Measurements from ENCODE around the gene EDAR. TPM values are rescaled to one million over a fixed set of nuclear protein-coding genes. Genes with fewer than 3 reads are reported as not detected.

The EDAR gene
- total RNA-seq, 4 donors from 2014 or later, result not detected

GRCh38 chr2:109031476-109032228, 42.6 kb upstream of the EDAR start:
- H3K4me3 ChIP-seq, result peak overlapping the region; percentile 47 to 57 (median 52)
- H3K4me1 ChIP-seq, result peaks cover 0 to 14% (median 12%) of the 10 kb centered on the region in 4 donors
- no peak for DNase-seq (ENCODE audit: extremely low spot score)
- TF ChIP-seq EP300 (IDR thresholded peaks at IDR 0.05), result no peak
- no peak for TF ChIP-seq POLR2AphosphoS5 (IDR thresholded peaks at IDR 0.05)
- no peak for TF ChIP-seq POLR2A (IDR thresholded peaks at IDR 0.05; ENCODE audit: low read depth)
- TF ChIP-seq CTCF (IDR thresholded peaks at IDR 0.05), result peak in 1 of 3 experiments; percentile 21
- peaks cover 0 to 8% (median 0%) of the 10 kb centered on the region in 4 donors for H3K27me3 ChIP-seq
- H3K27ac ChIP-seq (replicated peaks in 1 of 4), result peak overlapping the region in 1 of 4 donors; percentile 38
- H3K9me3 ChIP-seq, result no peaks in the 10 kb centered on the region
- 3% methylated on average over 37 of the region's 51 CpGs for WGBS
- no peaks in the 10 kb centered on the region for H3K36me3 ChIP-seq
- intact Hi-C loops (cut with DNase I), result no loop called here

GRCh38 chr2:109030870-109031475, 42.0 kb upstream of the EDAR start:
- no peak for TF ChIP-seq POLR2A (IDR thresholded peaks at IDR 0.05; ENCODE audit: low read depth)
- no peak for TF ChIP-seq POLR2AphosphoS5 (IDR thresholded peaks at IDR 0.05)
- TF ChIP-seq EP300 (IDR thresholded peaks at IDR 0.05), result no peak
- no peak for TF ChIP-seq CTCF (IDR thresholded peaks at IDR 0.05)
- DNase-seq (ENCODE audit: extremely low spot score), result no peak
- 50% methylated on average over 14 of the region's 14 CpGs for WGBS

GRCh38 chr2:109029490-109030201, 40.6 kb upstream of the EDAR start:
- peaks cover 0 to 14% (median 12%) of the 10 kb centered on the region in 4 donors for H3K4me1 ChIP-seq
- H3K9me3 ChIP-seq, result no peaks in the 10 kb centered on the region
- H3K27me3 ChIP-seq, result peaks cover 0 to 8% (median 0%) of the 10 kb centered on the region in 4 donors
- TF ChIP-seq POLR2AphosphoS5 (IDR thresholded peaks at IDR 0.05), result no peak
- TF ChIP-seq CTCF (IDR thresholded peaks at IDR 0.05), result no peak
- TF ChIP-seq EP300 (IDR thresholded peaks at IDR 0.05), result no peak
- TF ChIP-seq POLR2A (IDR thresholded peaks at IDR 0.05; ENCODE audit: low read depth), result no peak
- no peak overlapping the region for H3K4me3 ChIP-seq
- no peaks in the 10 kb centered on the region for H3K36me3 ChIP-seq
- DNase-seq (ENCODE audit: extremely low spot score), result no peak
- WGBS, result 73% methylated on average over 6 of the region's 6 CpGs
- intact Hi-C loops (cut with DNase I), result no loop called here
- H3K27ac ChIP-seq (replicated peaks in 1 of 4), result no peak overlapping the region

More at GRCh38 chr2:109030870-109031475, 42.0 kb upstream of the EDAR start:
- no peaks in the 10 kb centered on the region for H3K36me3 ChIP-seq
- H3K27ac ChIP-seq (replicated peaks in 1 of 4), result peak overlapping the region in 1 of 4 donors; percentile 38
- H3K27me3 ChIP-seq, result peaks cover 0 to 8% (median 0%) of the 10 kb centered on the region in 4 donors
- intact Hi-C loops (cut with DNase I), result no loop called here
- H3K4me1 ChIP-seq, result peaks cover 0 to 14% (median 12%) of the 10 kb centered on the region in 4 donors
- peak overlapping the region; percentile 47 to 57 (median 52) for H3K4me3 ChIP-seq
- no peaks in the 10 kb centered on the region for H3K9me3 ChIP-seq

- peaks cover 0 to 8% (median 0%) of the 10 kb centered on the region in 4 donors for H3K27me3 ChIP-seq
- no peak overlapping the region for H3K4me3 ChIP-seq
- no peak for DNase-seq (ENCODE audit: extremely low spot score)
- no peak for TF ChIP-seq CTCF (IDR thresholded peaks at IDR 0.05)
- TF ChIP-seq POLR2AphosphoS5 (IDR thresholded peaks at IDR 0.05), result no peak
- no peak for TF ChIP-seq EP300 (IDR thresholded peaks at IDR 0.05)
- no peak for TF ChIP-seq POLR2A (IDR thresholded peaks at IDR 0.05; ENCODE audit: low read depth)
- no peaks in the 10 kb centered on the region for H3K36me3 ChIP-seq
- 91% methylated on average over 5 of the region's 5 CpGs for WGBS
- no peaks in the 10 kb centered on the region for H3K9me3 ChIP-seq
- intact Hi-C loops (cut with DNase I), result no loop called here
- peaks cover 0 to 14% (median 12%) of the 10 kb centered on the region in 4 donors for H3K4me1 ChIP-seq
- H3K27ac ChIP-seq (replicated peaks in 1 of 4), result no peak overlapping the region
Measured at GRCh38 chr2:109028738-109029489, 39.9 kb upstream of the EDAR start.

Data from esophagus muscularis mucosa (tissue), 4 donors.